GM12891 (cell line): Measurements from ENCODE around the gene TBRG4. TPM values are rescaled to one million over a fixed set of nuclear protein-coding genes. Genes with fewer than 3 reads are reported as not detected.
A peak's percentile ranks its signal among the peaks of the same experiment; 100 is the strongest.

Experiments used
- DNase-seq: peaks from one replicate; pipeline ENCODE4 v3.0.0; 2011; ENCODE audit warnings: low spot score; ENCODE audit not compliant: insufficient read length
- FAIRE-seq: peaks from 2 replicates; lab custom pipeline; 2011; peaks lifted over from hg19 to GRCh38; lab: Jason Lieb, UNC
- PAX5 ChIP-seq: IDR thresholded peaks from 2 replicates; pipeline ENCODE4 v1.6.1; 2011; ENCODE audit warnings: low read length, moderate library complexity, mild to moderate bottlenecking; ENCODE audit not compliant: insufficient read depth, severe bottlenecking
- POLR2A ChIP-seq: IDR thresholded peaks from 2 replicates; pipeline ENCODE4 v1.6.1; 2011; ENCODE audit warnings: low read depth, low read length, control low read depth
- POLR2AphosphoS5 ChIP-seq: IDR thresholded peaks from 2 replicates; pipeline ENCODE4 v1.6.1; 2011; ENCODE audit warnings: low read depth, low read length, control low read depth
- POU2F2 ChIP-seq: IDR thresholded peaks from 2 replicates; pipeline ENCODE4 v1.6.1; 2011; ENCODE audit warnings: low read depth, mild to moderate bottlenecking, control low read depth, low read length, moderate library complexity
- SPI1 ChIP-seq: IDR thresholded peaks from 2 replicates; pipeline ENCODE4 v1.6.1; 2011; ENCODE audit warnings: low read depth, low read length, control low read depth
- TAF1 ChIP-seq: IDR thresholded peaks from 2 replicates; pipeline ENCODE4 v1.6.1; 2011; ENCODE audit warnings: low read depth, low read length, control low read depth
- polyA plus RNA-seq: library from polyadenylated mRNA; unstranded; fragments of >200 nt; gene quantifications from one replicate; pipeline ENCODE4 v1.2.1, GENCODE V29; 2012; ENCODE audit warnings: low read depth, missing spikeins, inconsistent platforms; ENCODE audit not compliant: missing spikeins

TBRG4 gene
- 58.5 TPM for polyA plus RNA-seq

GRCh38 chr7:45111298-45112223, at the start of gene TBRG4:
Gene TBRG4, minus strand, starts transcription at chr7:45111697. Its CDS starts 2,460 bp downstream, at chr7:45109237.
- DNase-seq (peak; percentile 92), FAIRE-seq (peak; percentile 99)
- TF ChIP-seq POLR2AphosphoS5 (peak; percentile 97), PAX5 (no peak), SPI1 (0 out of 2 replicates have a peak, but pooled peaks have one; percentile 7), POU2F2 (peak; percentile 92), TAF1 (peak; percentile 97), POLR2A (peak; percentile 97)

GRCh38 chr7:45161138-45161537, 49.6 kb upstream of the TBRG4 start:
- FAIRE-seq = no peak

GRCh38 chr7:45160417-45160881, 49.0 kb upstream of the TBRG4 start:
- TF ChIP-seq TAF1 = no peak
- no peak for TF ChIP-seq SPI1
- TF ChIP-seq POU2F2 = no peak
- DNase-seq (peak; percentile 48), FAIRE-seq (peak; percentile 57)

More at GRCh38 chr7:45161138-45161537, 49.6 kb upstream of the TBRG4 start:
- TF ChIP-seq POLR2A = no peak
- no peak for TF ChIP-seq TAF1
- no peak for TF ChIP-seq POLR2AphosphoS5
- TF ChIP-seq POU2F2 = no peak
- no peak for TF ChIP-seq SPI1
- no peak for DNase-seq

- DNase-seq (no peak), FAIRE-seq (no peak)
- TF ChIP-seq POLR2A (no peak), SPI1 (no peak), TAF1 (no peak), POU2F2 (no peak), PAX5 (no peak), POLR2AphosphoS5 (no peak)
Observed at GRCh38 chr7:45159296-45159695, 47.8 kb upstream of the TBRG4 start.

- FAIRE-seq = no peak
- TF ChIP-seq POLR2AphosphoS5 = no peak
- no peak for TF ChIP-seq POLR2A
- no peak for TF ChIP-seq PAX5
- no peak for TF ChIP-seq POU2F2
- no peak for TF ChIP-seq TAF1
- TF ChIP-seq SPI1 = no peak
Observed at GRCh38 chr7:45158471-45158870, 47.0 kb upstream of the TBRG4 start.

GRCh38 chr7:45157653-45158401, 46.3 kb upstream of the TBRG4 start, which contains the start of gene RAMP3:
Gene RAMP3, plus strand, starts transcription at chr7:45157791. Its CDS starts 38 bp downstream, at chr7:45157829.
- no peak for DNase-seq
- no peak for FAIRE-seq
- TF ChIP-seq POLR2AphosphoS5 = no peak
- TF ChIP-seq SPI1 = no peak
- no peak for TF ChIP-seq PAX5
- TF ChIP-seq POU2F2 = no peak
- no peak for TF ChIP-seq TAF1
- TF ChIP-seq POLR2A = no peak

More at GRCh38 chr7:45158471-45158870, 47.0 kb upstream of the TBRG4 start:
- no peak for DNase-seq

- DNase-seq (no peak), FAIRE-seq (no peak)
- TF ChIP-seq PAX5 (no peak), SPI1 (no peak), POU2F2 (no peak), TAF1 (no peak), POLR2AphosphoS5 (no peak), POLR2A (no peak)
Observed at GRCh38 chr7:45157286-45157652, 45.8 kb upstream of the TBRG4 start.

- DNase-seq = no peak
Observed at GRCh38 chr7:45156516-45157272, 45.2 kb upstream of the TBRG4 start.

GRCh38 chr7:45155941-45156340, 44.4 kb upstream of the TBRG4 start:
- TF ChIP-seq POLR2AphosphoS5 (no peak), SPI1 (no peak), POLR2A (no peak), POU2F2 (no peak), TAF1 (no peak), PAX5 (no peak)
- FAIRE-seq = no peak
- DNase-seq = no peak

More at GRCh38 chr7:45156516-45157272, 45.2 kb upstream of the TBRG4 start:
- TF ChIP-seq POU2F2 (no peak), SPI1 (no peak), POLR2AphosphoS5 (no peak), TAF1 (no peak)
- FAIRE-seq = peak; percentile 43
